IMR-90 (cell line): Measurements from ENCODE around the gene NAA35. TPM values are rescaled to one million over a fixed set of nuclear protein-coding genes. Genes with fewer than 3 reads are reported as not detected.

Experiments used
- ATAC-seq: fragments of 200-7000 bp; cut with Tn5 transposase; 2 replicates; pipeline ENCODE4 v1.9.1; 2020; ENCODE audit warnings: low read depth, mild to moderate bottlenecking, moderate library complexity
- BruUV-seq: library from RNA; stranded (reverse); fragments of 400-500 nt; replicated peaks from 2 replicates; lab custom pipeline; 2021; lab: Mats Ljungman, UMichigan
- CTCF ChIA-PET: fragments of 300-600 bp; formaldehyde crosslinking; extraction: SDS; loops from one replicate; lab custom pipeline; 2021; ENCODE audit warnings: antibody characterized with exemption; lab: Yijun Ruan, JAX
- POLR2A ChIA-PET: fragments of 300-600 bp; sonication (Branson Sonifier 250); formaldehyde crosslinking; loops from one replicate; lab custom pipeline; 2022; ENCODE audit warnings: antibody characterized with exemption; ENCODE audit not compliant: unreplicated experiment; lab: Charles Lee
- DNase-seq: peaks from one replicate; pipeline ENCODE4 v3.0.0; 2013
- H2AFZ ChIP-seq: replicated peaks from 2 replicates; pipeline ENCODE3; 2013; ENCODE audit warnings: low read length, mild to moderate bottlenecking; ENCODE audit not compliant: poor library complexity
- H2AK5ac ChIP-seq: 2 replicates; pipeline ENCODE4 v1.6.1; 2013; ENCODE audit warnings: low read depth, low read length, inconsistent platforms
- H2AK9ac ChIP-seq: replicated peaks from 2 replicates; pipeline ENCODE3; 2013; ENCODE audit warnings: mild to moderate bottlenecking, low read depth, low read length, moderate library complexity; ENCODE audit not compliant: poor library complexity
- H2BK120ac ChIP-seq: 2 replicates; pipeline ENCODE4 v1.6.1; 2013; ENCODE audit warnings: low read depth, low read length, inconsistent platforms
- H2BK15ac ChIP-seq: 3 replicates; pipeline ENCODE4 v1.6.1; 2013; ENCODE audit warnings: low read depth, low read length, inconsistent platforms
- H2BK20ac ChIP-seq: 2 replicates; pipeline ENCODE4 v1.6.1; 2013; ENCODE audit warnings: low read depth, mild to moderate bottlenecking, inconsistent platforms, low read length, moderate library complexity
- H2BK5ac ChIP-seq: 2 replicates; pipeline ENCODE4 v1.6.1; 2013; ENCODE audit warnings: mild to moderate bottlenecking, low read depth, low read length, inconsistent platforms; ENCODE audit not compliant: poor library complexity, severe bottlenecking
- H3K14ac ChIP-seq: replicated peaks from 2 replicates; pipeline ENCODE4 v1.6.1; 2013; ENCODE audit warnings: low read depth, low read length, inconsistent platforms
- H3K18ac ChIP-seq: 2 replicates; pipeline ENCODE4 v1.6.1; 2013; ENCODE audit warnings: low read depth, low read length, control low read depth
- H3K23ac ChIP-seq: 2 replicates; pipeline ENCODE4 v1.6.1; 2013; ENCODE audit warnings: low read depth, low read length, inconsistent platforms
- H3K27ac ChIP-seq: 2 replicates; pipeline ENCODE4 v1.5.1; 2013; ENCODE audit warnings: mild to moderate bottlenecking, control low read depth, low read length; ENCODE audit not compliant: insufficient read depth
- H3K27me3 ChIP-seq: 2 replicates; pipeline ENCODE4 v1.6.1; 2013; ENCODE audit warnings: low read length; ENCODE audit not compliant: control insufficient read depth, insufficient read depth
- H3K36me3 ChIP-seq: 2 replicates; pipeline ENCODE4 v1.6.1; 2013; ENCODE audit warnings: low read length, mixed read lengths; ENCODE audit not compliant: control insufficient read depth, insufficient read depth
- H3K4ac ChIP-seq: 2 replicates; pipeline ENCODE4 v1.6.1; 2013; ENCODE audit warnings: low read depth, low read length, inconsistent platforms
- H3K4me1 ChIP-seq: 2 replicates; pipeline ENCODE4 v1.6.1; 2013; ENCODE audit warnings: low read length, mixed read lengths; ENCODE audit not compliant: control insufficient read depth, insufficient read depth
- H3K4me2 ChIP-seq: 2 replicates; pipeline ENCODE4 v1.6.1; 2013; ENCODE audit warnings: low read depth, mild to moderate bottlenecking, control low read depth, low read length, moderate library complexity
- H3K4me3 ChIP-seq: 2 replicates; pipeline ENCODE4 v1.5.1; 2013; ENCODE audit warnings: low read depth, mild to moderate bottlenecking, control low read depth, low read length, moderate library complexity; ENCODE audit not compliant: insufficient read depth
- H3K56ac ChIP-seq: 2 replicates; pipeline ENCODE4 v1.6.1; 2013; ENCODE audit warnings: low read length, inconsistent platforms; ENCODE audit not compliant: insufficient read depth; ENCODE audit errors: extremely low read depth
- H3K79me1 ChIP-seq, 2 experiments: 2 replicates each; pipeline ENCODE4 v1.6.1; 2013; ENCODE audit warnings: low read length in 2 of 2, inconsistent platforms in 1 of 2, low read depth in 1 of 2
- H3K9ac ChIP-seq: 2 replicates; pipeline ENCODE4 v1.6.1; 2013; ENCODE audit warnings: low read depth, low read length, control low read depth
- H3K9me1 ChIP-seq: 2 replicates; pipeline ENCODE4 v1.6.1; 2013; ENCODE audit warnings: low read length, inconsistent platforms; ENCODE audit not compliant: insufficient read depth
- H3K9me3 ChIP-seq: 2 replicates; pipeline ENCODE4 v1.6.1; 2013; ENCODE audit warnings: low read length; ENCODE audit not compliant: control insufficient read depth, insufficient read depth
- H4K20me1 ChIP-seq: 2 replicates; pipeline ENCODE4 v1.6.1; 2013; ENCODE audit warnings: low read length, inconsistent platforms; ENCODE audit not compliant: insufficient read depth
- H4K5ac ChIP-seq: 2 replicates; pipeline ENCODE4 v1.6.1; 2013; ENCODE audit warnings: mild to moderate bottlenecking, low read depth, low read length, control low read depth
- H4K8ac ChIP-seq, 2 experiments: 2 replicates each; pipeline ENCODE4 v1.6.1; 2013; ENCODE audit warnings: low read depth in 2 of 2, low read length in 2 of 2, control low read depth in 1 of 2, inconsistent platforms in 1 of 2
- H4K91ac ChIP-seq: 2 replicates; pipeline ENCODE4 v1.6.1; 2013; ENCODE audit warnings: low read depth, low read length, inconsistent platforms; ENCODE audit not compliant: insufficient read depth
- BHLHE40 ChIP-seq: fragments of 150-350 bp; IDR thresholded peaks from 2 replicates; pipeline ENCODE4 v1.6.1; 2016; ENCODE audit warnings: mild to moderate bottlenecking, low read depth, low read length
- CEBPB ChIP-seq: IDR thresholded peaks from 2 replicates; pipeline ENCODE4 v1.6.1; 2012; ENCODE audit warnings: low read depth, low read length, improper control_type of control experiment
- CHD1 ChIP-seq: IDR thresholded peaks from 2 replicates; pipeline ENCODE4 v1.6.1; 2012; ENCODE audit warnings: low read depth, low read length, improper control_type of control experiment
- FOS ChIP-seq: fragments of 150-350 bp; IDR thresholded peaks from 2 replicates; pipeline ENCODE4 v1.6.1; 2016; ENCODE audit warnings: low read depth, low read length
- MAFK ChIP-seq: IDR thresholded peaks from 2 replicates; pipeline ENCODE4 v1.6.1; 2012; ENCODE audit warnings: low read depth, low read length, improper control_type of control experiment
- MAZ ChIP-seq: IDR thresholded peaks from 2 replicates; pipeline ENCODE4 v1.6.1; 2012; ENCODE audit warnings: low read depth, mild to moderate bottlenecking, low read length, improper control_type of control experiment, moderate library complexity, borderline replicate concordance
- MXI1 ChIP-seq: IDR thresholded peaks from 2 replicates; pipeline ENCODE4 v1.6.1; 2012; ENCODE audit warnings: low read depth, mild to moderate bottlenecking, low read length, moderate library complexity, borderline replicate concordance
- NFE2L2 ChIP-seq: fragments of 150-350 bp; IDR thresholded peaks from 2 replicates; pipeline ENCODE4 v1.6.1; 2016; ENCODE audit warnings: low read depth, mild to moderate bottlenecking, low read length
- POLR2A ChIP-seq: IDR thresholded peaks from 2 replicates; pipeline ENCODE4 v1.6.1; 2012; ENCODE audit warnings: mild to moderate bottlenecking, low read depth, low read length
- RAD21 ChIP-seq: IDR thresholded peaks from 2 replicates; pipeline ENCODE4 v1.6.1; 2012; ENCODE audit warnings: low read length, improper control_type of control experiment
- RCOR1 ChIP-seq: IDR thresholded peaks from 2 replicates; pipeline ENCODE4 v1.6.1; 2012; ENCODE audit warnings: mild to moderate bottlenecking, low read length, improper control_type of control experiment; ENCODE audit not compliant: insufficient replicate concordance
- RFX5 ChIP-seq: IDR thresholded peaks from 2 replicates; pipeline ENCODE4 v1.8.0; 2012; ENCODE audit warnings: low read depth, mild to moderate bottlenecking, low read length, moderate library complexity
- SMC3 ChIP-seq: fragments of 150-350 bp; IDR thresholded peaks from 2 replicates; pipeline ENCODE4 v1.6.1; 2016; ENCODE audit warnings: low read depth, mild to moderate bottlenecking, antibody characterized with exemption, low read length, moderate library complexity
- WGBS, 2 experiments: methylation state at CpG; one replicate each; pipeline versions ENCODE4 v1.1.5 to v1.1.7; 2013; ENCODE audit warnings: missing lambda C conversion rate in 2 of 2; ENCODE audit not compliant: insufficient read length in 1 of 2; ENCODE audit errors: extremely low coverage in 2 of 2; 5-methylcytosine and 5-hydroxymethylcytosine counted together
- dilution Hi-C: fragments of 300-500 bp; cut with HindIII; formaldehyde crosslinking; loops from one replicate; pipeline ENCODE4 v1.14.3; 2018; ENCODE audit warnings: low sequenced_read_pairs; ENCODE audit not compliant: unreplicated experiment
- in situ Hi-C: fragments of 300-500 bp; cut with MboI; formaldehyde crosslinking; loops from 3 replicates; pipeline ENCODE4 v1.14.3; 2019; ENCODE audit warnings: low sequenced_read_pairs, inconsistent platforms, mixed read lengths
- intact Hi-C: fragments of 100-400 bp; cut with micrococcal nuclease; formaldehyde crosslinking; loops from 2 replicates; pipeline ENCODE4 v1.10.0; 2022
- polyA plus RNA-seq, 3 experiments: library from polyadenylated mRNA; depleted of rRNA; stranded (reverse); fragments of >200 nt; gene quantifications; 2 replicates each; pipeline ENCODE4 v1.2.3, GENCODE V29; 2012; ENCODE audit warnings: low replicate concordance in 1 of 3
- total RNA-seq: library from RNA; depleted of rRNA; stranded (reverse); fragments of >200 nt; gene quantifications from 2 replicates; pipeline ENCODE4 v1.2.3, GENCODE V29; 2012
- TF ChIP-seq, protein P1 (sequence below): conservative IDR thresholded peaks from 2 replicates; pipeline ENCODE4 v1.5.1; 2012; ENCODE audit warnings: mild to moderate bottlenecking, low read depth, low read length, improper control_type of control experiment
- TF ChIP-seq, protein P2 (sequence below): fragments of 150-350 bp; IDR thresholded peaks from 2 replicates; pipeline ENCODE4 v1.6.1; 2016; ENCODE audit warnings: low read depth, mild to moderate bottlenecking, low read length, moderate library complexity, borderline replicate concordance

Gene NAA35
- total and polyA plus RNA-seq, 2 of the 4 experiments (the other 2 are of a cell fraction): 13.1 to 16.5 TPM

- Histone ChIP-seq H4K5ac (no peak overlapping the region), H3K4me3 (no peak overlapping the region), H3K9me3 (no peaks in the 10 kb centered on the region), H3K4me1 (peaks cover 3% of the 10 kb centered on the region; the same call in 1 of the 2 replicates), H3K36me3 (no peaks in the 10 kb centered on the region), H3K4me2 (no peak overlapping the region), H4K8ac (no peak overlapping the region), H2AK9ac (no peak overlapping the region), H2BK20ac (no peak overlapping the region), H3K27me3 (no peaks in the 10 kb centered on the region), H3K18ac (no peak overlapping the region), H2BK15ac (no peak overlapping the region), H2AK5ac (no peak overlapping the region), H2BK5ac (no peak overlapping the region), H4K91ac (no peak overlapping the region), H2BK120ac (no peak overlapping the region), H3K4ac (no peak overlapping the region), H2AFZ (no peak overlapping the region), H3K27ac (no peak overlapping the region), H3K9me1 (peaks cover 2% of the 10 kb centered on the region; the same call in 1 of the 2 replicates), H4K20me1 (no peaks in the 10 kb centered on the region), H3K56ac (no peak overlapping the region), H3K23ac (no peak overlapping the region), H3K14ac (no peak overlapping the region), H3K79me1 (no peaks in the 10 kb centered on the region; a peak in 1 of 4 replicates), H3K9ac (no peak overlapping the region)
- TF ChIP-seq RCOR1 (no peak), SMC3 (no peak), MAFK (no peak), MXI1 (no peak), CHD1 (no peak), MAZ (no peak), FOS (no peak), POLR2A (no peak), BHLHE40 (no peak), RAD21 (no peak), RFX5 (no peak), NFE2L2 (no peak), CEBPB (no peak)
- TF ChIP-seq, protein P1, sequence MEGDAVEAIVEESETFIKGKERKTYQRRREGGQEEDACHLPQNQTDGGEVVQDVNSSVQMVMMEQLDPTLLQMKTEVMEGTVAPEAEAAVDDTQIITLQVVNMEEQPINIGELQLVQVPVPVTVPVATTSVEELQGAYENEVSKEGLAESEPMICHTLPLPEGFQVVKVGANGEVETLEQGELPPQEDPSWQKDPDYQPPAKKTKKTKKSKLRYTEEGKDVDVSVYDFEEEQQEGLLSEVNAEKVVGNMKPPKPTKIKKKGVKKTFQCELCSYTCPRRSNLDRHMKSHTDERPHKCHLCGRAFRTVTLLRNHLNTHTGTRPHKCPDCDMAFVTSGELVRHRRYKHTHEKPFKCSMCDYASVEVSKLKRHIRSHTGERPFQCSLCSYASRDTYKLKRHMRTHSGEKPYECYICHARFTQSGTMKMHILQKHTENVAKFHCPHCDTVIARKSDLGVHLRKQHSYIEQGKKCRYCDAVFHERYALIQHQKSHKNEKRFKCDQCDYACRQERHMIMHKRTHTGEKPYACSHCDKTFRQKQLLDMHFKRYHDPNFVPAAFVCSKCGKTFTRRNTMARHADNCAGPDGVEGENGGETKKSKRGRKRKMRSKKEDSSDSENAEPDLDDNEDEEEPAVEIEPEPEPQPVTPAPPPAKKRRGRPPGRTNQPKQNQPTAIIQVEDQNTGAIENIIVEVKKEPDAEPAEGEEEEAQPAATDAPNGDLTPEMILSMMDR: no peak
- TF ChIP-seq, protein P2, sequence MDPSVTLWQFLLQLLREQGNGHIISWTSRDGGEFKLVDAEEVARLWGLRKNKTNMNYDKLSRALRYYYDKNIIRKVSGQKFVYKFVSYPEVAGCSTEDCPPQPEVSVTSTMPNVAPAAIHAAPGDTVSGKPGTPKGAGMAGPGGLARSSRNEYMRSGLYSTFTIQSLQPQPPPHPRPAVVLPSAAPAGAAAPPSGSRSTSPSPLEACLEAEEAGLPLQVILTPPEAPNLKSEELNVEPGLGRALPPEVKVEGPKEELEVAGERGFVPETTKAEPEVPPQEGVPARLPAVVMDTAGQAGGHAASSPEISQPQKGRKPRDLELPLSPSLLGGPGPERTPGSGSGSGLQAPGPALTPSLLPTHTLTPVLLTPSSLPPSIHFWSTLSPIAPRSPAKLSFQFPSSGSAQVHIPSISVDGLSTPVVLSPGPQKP: no peak
- WGBS, 2 experiments: 97% methylated on average over 9 of the region's 14 CpGs; no CpG with 5 or more reads in 1 of the 2 experiments
- in situ Hi-C loops (no loop called here), intact Hi-C loops (loop anchor here (10.0 kb wide), 1 partner anchor 229 kb away; no protein-coding TSS in a partner anchor), dilution Hi-C loops (no loop called here)
- ChIA-PET CTCF (interaction anchor here (0.6 kb wide), 1 partner anchor 10 kb away, joined by 3 read pairs; no protein-coding TSS in a partner anchor), POLR2A (interaction anchor here (0.5 kb wide), 1 partner anchor 23 kb away, joined by 4 read pairs; no protein-coding TSS in a partner anchor)
- ATAC-seq (no peak), DNase-seq (no peak)
- BruUV-seq: no TSS peak
Measured at GRCh38 chr9:86046071-86046636, 105.2 kb downstream of the NAA35 start.
